ENCODE results near the gene ZNF414.
"Not testable (repeated sequence)": the region's sequence is repeated elsewhere in the genome, so short reads cannot be mapped to it uniquely, and the experiment has no call there.

ZNF414 gene, protein sequence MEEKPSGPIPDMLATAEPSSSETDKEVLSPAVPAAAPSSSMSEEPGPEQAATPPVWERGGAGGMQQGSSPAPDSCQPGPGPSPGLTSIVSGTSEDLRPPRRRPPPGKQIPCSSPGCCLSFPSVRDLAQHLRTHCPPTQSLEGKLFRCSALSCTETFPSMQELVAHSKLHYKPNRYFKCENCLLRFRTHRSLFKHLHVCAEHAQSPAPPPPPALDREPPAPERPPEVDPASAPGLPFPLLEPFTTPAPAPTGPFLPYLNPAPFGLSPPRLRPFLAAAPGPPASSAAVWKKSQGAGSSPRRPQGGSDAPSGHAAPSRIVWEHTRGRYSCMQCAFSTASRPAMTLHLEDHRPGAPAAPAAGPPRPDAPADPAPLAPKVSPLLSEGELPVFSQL

DNA sequence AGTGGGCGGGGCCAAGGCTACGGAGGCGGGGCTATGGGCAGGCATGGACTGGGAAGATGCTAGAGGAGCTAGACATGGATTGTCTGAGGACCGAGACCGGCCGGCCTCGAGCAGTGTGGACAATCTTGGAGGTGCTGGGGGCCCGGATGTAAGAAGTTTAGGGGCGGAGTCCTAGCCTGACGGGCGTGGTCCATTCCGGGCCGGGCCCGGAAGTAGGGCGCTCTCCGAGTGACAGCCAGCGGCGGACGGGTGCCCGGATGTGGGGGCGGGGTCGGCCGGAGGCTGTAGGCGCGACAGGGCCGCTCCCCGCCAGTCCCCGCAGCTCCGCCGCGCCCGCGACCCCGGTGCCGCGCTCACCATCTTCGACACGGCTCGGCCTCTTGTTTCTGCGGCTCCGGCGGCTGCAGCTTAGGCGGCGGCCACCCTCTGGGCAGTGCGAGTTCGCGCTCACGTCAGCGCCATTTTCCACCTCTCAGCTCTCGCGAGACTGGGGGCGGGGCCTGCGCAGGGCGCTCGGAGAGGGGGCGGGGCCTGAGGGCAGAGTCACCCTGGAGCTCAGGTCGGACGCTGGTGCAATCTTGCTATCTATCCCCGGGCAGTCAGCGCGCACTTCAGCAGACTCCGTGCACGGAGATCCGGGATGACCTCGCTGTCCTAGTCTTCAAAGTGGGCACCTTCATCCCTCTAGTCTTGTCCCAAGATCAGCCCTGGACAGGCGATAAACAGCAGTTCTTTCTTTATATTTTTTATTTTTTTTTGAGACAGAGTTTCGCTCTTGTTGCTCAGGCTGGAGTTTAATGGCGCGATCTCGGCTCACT lies at the start of gene ZNF414:
Gene ZNF414, minus strand, starts transcription at position 481 of the 818 bp plus-strand sequence. Its CDS starts 121 bp downstream, at position 360.
- DNase-seq = peak; percentile 67

GRCh38 chr19:8561075-8561764 lies 47.3 kb upstream of the ZNF414 start:
- DNase-seq = no peak

DNA sequence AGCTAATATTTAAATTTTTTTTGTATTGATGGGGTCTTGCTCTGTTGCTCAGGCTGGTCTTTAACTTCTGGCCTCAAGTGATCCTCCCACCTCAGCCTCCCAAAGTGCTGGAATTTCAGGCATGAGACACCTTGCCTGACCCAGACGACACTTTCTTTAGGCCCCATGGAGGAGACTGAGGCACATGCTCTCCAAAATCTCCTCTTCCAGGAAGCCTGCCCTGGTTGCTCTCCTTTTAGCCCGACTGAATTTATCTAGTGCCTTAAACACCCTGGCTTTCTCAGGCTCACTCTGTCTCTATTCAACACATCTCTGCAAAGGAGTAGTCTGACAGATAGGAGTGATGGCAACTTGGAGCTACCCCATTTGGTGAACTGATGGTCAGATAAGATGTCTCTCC lies 44.4 kb upstream of the ZNF414 start:
- no peak for DNase-seq

- no peak for DNase-seq
Observed at GRCh38 chr19:8557642-8558238, 43.8 kb upstream of the ZNF414 start.

DNA sequence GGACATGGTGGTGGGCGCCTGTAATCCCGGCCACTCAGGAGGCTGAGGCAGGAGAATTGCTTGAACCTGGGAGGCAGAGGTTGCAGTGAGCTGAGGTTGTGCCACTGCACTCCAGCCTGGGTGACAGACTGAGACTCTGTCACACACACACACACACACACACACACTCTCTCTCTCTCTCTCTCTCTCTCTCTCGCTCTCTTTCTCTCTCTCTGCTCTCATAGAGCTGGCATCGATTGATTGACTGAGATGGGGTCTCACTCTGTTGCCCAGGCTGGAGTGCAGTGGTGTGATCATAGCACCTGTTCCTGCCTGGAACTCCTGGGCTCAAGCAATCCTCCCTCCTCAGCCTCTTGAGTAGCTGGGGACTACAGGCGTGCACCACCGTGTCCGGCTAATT lies 39.8 kb upstream of the ZNF414 start:
- DNase-seq = not testable (repeated sequence)

DNA sequence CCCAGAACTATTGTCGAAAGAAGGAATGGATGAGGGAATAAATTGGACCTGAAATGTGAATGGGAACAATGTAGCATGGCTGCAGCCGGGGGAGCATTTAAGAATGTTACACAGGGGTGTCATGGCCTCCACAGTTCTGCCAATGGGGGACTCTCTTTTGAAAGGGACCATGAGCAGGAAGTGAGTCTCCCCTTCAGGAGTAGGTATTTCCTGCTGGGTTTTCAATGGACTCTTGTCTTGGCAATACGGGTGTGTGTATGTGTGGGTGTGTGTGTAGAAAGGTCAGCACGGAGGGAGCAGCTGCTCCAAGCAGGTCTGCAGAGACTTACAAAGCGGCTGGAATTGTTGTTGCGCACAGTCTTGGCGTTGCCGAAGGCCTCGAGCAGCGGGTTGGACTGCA lies 38.8 kb upstream of the ZNF414 start:
- no peak for DNase-seq

DNA sequence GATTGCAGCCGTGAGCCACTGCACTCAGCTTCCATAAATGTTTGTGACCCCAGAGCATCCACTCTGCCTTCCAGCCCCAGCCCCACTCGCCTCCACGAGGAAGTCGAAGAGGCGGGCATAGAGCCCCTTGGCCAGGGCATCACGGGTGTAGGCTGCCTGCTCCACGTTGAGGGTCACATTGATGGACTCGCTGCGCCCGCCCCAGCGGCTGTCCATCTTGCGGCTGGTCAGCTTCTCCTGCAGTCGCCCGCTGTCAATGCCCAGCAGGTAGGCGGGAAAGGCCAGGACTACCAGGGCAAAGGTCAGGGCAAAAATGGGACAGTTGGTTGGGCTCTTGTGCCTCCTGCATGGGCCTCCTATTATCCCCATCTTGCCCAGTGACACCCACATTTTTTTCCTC lies 36.1 kb upstream of the ZNF414 start:
- DNase-seq = no peak

DNA sequence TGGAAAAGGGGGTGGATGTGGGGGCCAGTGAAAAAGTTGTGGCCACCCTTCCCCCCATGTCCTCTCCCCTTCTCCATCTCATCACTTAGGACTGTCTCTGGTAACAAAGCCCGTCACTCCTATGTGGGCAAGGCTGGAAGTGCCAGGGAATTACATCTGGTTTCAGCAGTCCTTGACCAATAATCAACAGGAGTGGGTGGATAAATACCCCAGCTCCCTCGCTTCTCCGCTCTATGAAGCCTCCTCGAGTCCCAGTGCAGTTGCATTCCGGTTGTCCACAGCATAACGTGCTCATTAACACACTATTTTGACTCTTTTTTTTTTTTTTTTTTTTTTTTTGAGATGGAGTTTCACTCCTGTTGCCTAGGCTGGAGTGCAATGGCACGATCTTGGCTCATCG lies 31.8 kb upstream of the ZNF414 start:
- no peak for DNase-seq

DNA sequence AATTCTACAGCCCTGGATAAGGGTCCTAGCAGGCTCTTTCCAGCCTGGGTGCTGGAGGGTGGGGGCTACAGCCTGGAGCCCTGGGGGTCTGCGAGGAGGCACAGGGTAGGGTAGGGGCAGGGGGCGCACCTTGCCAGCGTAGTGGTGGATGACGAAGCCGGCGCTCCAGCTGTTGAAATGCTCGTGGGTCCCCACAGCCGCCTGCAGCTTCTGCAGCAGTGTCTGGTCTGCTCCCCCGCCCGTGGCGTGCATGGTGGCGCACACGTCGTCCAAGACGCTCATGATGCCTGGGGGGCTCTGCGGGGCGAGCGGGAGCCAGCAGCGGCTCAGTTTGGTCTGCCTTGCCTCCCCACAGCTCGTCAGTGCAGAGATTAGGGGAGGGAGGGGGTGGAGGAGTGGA lies 30.2 kb upstream of the ZNF414 start:
- no peak for DNase-seq

DNA sequence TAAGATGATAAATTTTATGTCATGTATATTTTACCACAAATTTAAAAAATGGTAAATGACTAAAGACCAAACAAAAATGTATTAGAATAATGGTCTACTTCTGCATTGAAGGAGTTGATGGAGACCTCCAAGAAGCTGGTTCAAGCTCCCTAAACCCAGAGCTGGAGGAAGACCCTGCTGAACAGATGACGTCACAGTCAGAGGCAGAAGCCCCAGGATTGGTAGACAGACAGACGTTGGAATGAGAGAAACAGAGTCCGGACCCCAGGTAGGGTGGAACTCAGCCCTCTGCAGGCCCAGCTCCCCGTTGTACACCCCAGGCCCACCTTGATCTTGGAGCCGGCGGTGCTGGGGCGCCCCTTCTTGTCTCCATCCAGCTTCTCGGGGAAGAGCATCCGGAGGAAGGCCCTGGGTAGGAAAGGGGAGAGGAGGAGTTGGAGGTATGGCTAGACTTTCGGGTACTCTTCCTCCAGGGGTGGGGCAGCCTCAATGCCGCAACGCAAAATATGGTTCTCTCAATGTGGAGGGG lies 25.7 kb upstream of the ZNF414 start:
- DNase-seq = no peak

- no peak for DNase-seq
Observed at GRCh38 chr19:8537099-8537498, 23.1 kb upstream of the ZNF414 start.

GRCh38 chr19:8536282-8536681 lies 22.3 kb upstream of the ZNF414 start:
- no peak for DNase-seq

GRCh38 chr19:8532225-8532624 lies 18.3 kb upstream of the ZNF414 start:
- no peak for DNase-seq

GRCh38 chr19:8531470-8531869 lies 17.5 kb upstream of the ZNF414 start:
- no peak for DNase-seq

DNA sequence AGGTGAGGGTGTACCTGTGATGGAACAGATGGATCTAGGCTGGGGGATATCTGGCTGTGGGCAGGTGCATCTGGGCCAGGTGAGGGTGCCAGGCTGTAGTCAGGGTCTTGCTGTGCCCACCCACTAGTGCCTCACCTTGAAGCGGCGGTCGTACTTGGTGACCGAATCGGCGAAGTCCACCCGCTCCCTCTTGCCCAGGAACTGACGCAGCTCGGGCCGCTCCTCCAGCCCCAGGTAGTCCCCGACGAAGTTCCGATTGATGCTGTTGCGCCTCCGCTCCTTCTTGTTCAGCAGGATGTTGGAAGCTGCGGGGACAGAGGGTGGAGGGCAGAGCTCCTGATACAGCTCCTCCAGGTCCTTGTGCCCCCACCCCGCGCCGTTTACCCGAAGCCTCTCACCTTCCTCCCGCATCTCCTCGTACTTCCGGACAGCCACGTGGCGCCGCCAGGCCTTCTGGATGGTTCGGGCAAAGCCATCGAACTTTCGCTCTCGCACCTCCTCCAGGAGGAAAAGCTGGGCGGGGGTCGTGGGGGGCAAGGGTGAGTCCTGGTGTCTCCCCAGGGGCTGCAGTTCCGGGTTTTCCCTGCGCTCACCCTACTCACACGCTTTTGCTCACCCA lies 16.2 kb upstream of the ZNF414 start:
- no peak for DNase-seq

GRCh38 chr19:8529369-8530006 lies 15.5 kb upstream of the ZNF414 start:
- DNase-seq = no peak

DNA sequence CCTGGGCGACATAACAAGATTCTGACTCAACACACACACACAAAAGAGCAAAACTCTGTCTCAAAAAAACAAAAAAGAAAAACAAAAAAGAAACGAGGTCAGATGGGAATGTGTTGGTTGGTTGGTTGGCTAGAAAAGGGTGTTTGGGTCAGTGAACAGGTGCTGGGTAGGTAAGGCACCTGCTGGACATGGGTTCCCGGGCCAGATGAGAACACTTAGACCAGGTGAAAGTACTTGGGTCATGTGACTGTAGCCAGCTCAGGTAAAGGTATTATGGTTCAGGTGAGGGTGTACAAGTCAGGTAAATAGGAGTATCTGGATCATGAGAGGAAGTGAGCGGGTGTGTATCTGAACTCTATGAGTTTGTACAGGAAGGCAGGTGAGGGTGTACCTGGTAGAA lies 14.5 kb upstream of the ZNF414 start:
- no peak for DNase-seq

- no peak for DNase-seq
Observed at GRCh38 chr19:8526345-8527091, 12.6 kb upstream of the ZNF414 start.

DNA sequence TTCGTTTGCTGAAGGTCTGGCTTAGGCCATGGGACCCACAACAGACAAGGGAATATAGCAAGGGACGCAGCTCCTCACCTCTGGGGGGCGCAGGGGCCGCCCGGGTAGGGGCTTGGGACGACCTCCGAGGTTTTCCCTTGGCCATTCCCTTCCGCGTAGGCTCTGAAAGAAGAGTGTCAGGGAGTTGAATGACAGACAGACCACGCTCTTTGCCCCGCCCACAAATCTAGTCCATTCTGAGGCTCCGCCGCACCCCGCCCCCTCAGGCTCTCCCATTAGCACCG lies 11.4 kb upstream of the ZNF414 start:
- no peak for DNase-seq

- no peak for DNase-seq
Observed at GRCh38 chr19:8519388-8519787, 5.4 kb upstream of the ZNF414 start.

DNA sequence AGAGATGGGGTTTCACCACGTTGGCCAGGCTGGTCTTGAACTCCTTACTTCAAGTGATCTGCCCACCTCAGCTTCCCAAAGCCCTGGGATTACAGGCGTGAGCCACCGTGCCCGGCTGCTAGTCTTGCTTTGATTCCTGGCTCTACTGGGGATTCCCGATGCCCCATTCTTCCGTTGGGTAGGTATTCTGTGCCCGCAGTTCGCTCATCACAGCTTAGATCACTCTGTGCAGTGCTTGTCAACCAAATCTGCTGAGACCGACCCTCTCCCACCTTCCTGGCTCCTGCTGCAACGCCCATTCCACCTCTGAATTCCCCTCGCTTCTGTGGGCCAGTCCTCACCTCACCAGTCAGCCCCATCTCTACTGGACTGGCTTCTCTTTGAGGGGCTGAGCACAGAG lies 4.6 kb upstream of the ZNF414 start:
- no peak for DNase-seq

Measured in cortex of kidney (tissue), 1 donor.